ENCODE results near the gene SH3TC2. TPM values are rescaled to one million over a fixed set of nuclear protein-coding genes. Genes with fewer than 3 reads are reported as not detected.

SH3TC2 gene
- polyA plus RNA-seq, 1 experiment = 1.9 TPM

- ChIA-PET CTCF (interaction anchor here (0.7 to 12.6 kb wide), 31 partner anchors 10 to 592 kb away, joined by 3 to 329 read pairs (median 5); no protein-coding TSS in a partner anchor), POLR2A (no interaction called here)
- no peak for DNase-seq (ENCODE audit: low read depth)
- no peaks in the 10 kb centered on the region for H3K36me3 ChIP-seq (ENCODE audit: control insufficient read depth, insufficient read depth, low read length)
- TF ChIP-seq CTCF (IDR thresholded peaks at IDR 0.05; ENCODE audit: insufficient read depth, low read depth, low read length) = no peak
- no peaks in the 10 kb centered on the region for H3K27me3 ChIP-seq (ENCODE audit: control insufficient read depth, insufficient read depth, low read length)
- H3K4me3 ChIP-seq (ENCODE audit: low read depth, low read length) = no peak overlapping the region
Observed at GRCh38 chr5:149036168-149036567, 26.7 kb downstream of the SH3TC2 start.

GRCh38 chr5:149035372-149035790 lies 27.5 kb downstream of the SH3TC2 start:
- CTCF ChIA-PET = interaction anchor here (0.6 to 12.6 kb wide), 46 partner anchors 8 to 592 kb away, joined by 3 to 329 read pairs (median 4); no protein-coding TSS in a partner anchor
- Histone ChIP-seq H3K36me3 (ENCODE audit: control insufficient read depth, insufficient read depth, low read length) (no peaks in the 10 kb centered on the region), H3K4me3 (ENCODE audit: low read depth, low read length) (no peak overlapping the region), H3K27me3 (ENCODE audit: control insufficient read depth, insufficient read depth, low read length) (no peaks in the 10 kb centered on the region)
- POLR2A ChIA-PET = no interaction called here
- DNase-seq (ENCODE audit: low read depth) = no peak
- peak; percentile 95 for TF ChIP-seq CTCF (IDR thresholded peaks at IDR 0.05; ENCODE audit: insufficient read depth, low read depth, low read length)

- Histone ChIP-seq H3K27me3 (ENCODE audit: control insufficient read depth, insufficient read depth, low read length) (no peaks in the 10 kb centered on the region), H3K36me3 (ENCODE audit: control insufficient read depth, insufficient read depth, low read length) (no peaks in the 10 kb centered on the region), H3K4me3 (ENCODE audit: low read depth, low read length) (no peak overlapping the region)
- TF ChIP-seq CTCF (IDR thresholded peaks at IDR 0.05; ENCODE audit: insufficient read depth, low read depth, low read length) = no peak
- ChIA-PET CTCF (interaction anchor here (0.7 to 12.6 kb wide), 8 partner anchors 8 to 294 kb away, joined by 3 to 329 read pairs (median 3); no protein-coding TSS in a partner anchor), POLR2A (no interaction called here)
- no peak for DNase-seq (ENCODE audit: low read depth)
Observed at GRCh38 chr5:149030838-149031397, 31.9 kb downstream of the SH3TC2 start.

- no peak for DNase-seq (ENCODE audit: low read depth)
- Histone ChIP-seq H3K4me3 (ENCODE audit: low read depth, low read length) (no peak overlapping the region), H3K36me3 (ENCODE audit: control insufficient read depth, insufficient read depth, low read length) (no peaks in the 10 kb centered on the region), H3K27me3 (ENCODE audit: control insufficient read depth, insufficient read depth, low read length) (no peaks in the 10 kb centered on the region)
- no peak for TF ChIP-seq CTCF (IDR thresholded peaks at IDR 0.05; ENCODE audit: insufficient read depth, low read depth, low read length)
- ChIA-PET CTCF (interaction anchor here (0.7 to 12.6 kb wide), 7 partner anchors 9 to 293 kb away, joined by 3 to 329 read pairs (median 3); no protein-coding TSS in a partner anchor), POLR2A (interaction anchor here (0.6 kb wide), 1 partner anchor 23 kb away, joined by 3 read pairs; no protein-coding TSS in a partner anchor)
Observed at GRCh38 chr5:149030392-149030791, 32.5 kb downstream of the SH3TC2 start.

GRCh38 chr5:149028984-149029383 lies 33.9 kb downstream of the SH3TC2 start:
- Histone ChIP-seq H3K4me3 (ENCODE audit: low read depth, low read length) (no peak overlapping the region), H3K27me3 (ENCODE audit: control insufficient read depth, insufficient read depth, low read length) (no peaks in the 10 kb centered on the region), H3K36me3 (ENCODE audit: control insufficient read depth, insufficient read depth, low read length) (no peaks in the 10 kb centered on the region)
- POLR2A ChIA-PET = no interaction called here
- CTCF ChIA-PET = interaction anchor here (1.7 to 12.6 kb wide), 3 partner anchors 16 to 292 kb away, joined by 3 to 329 read pairs (median 26); no protein-coding TSS in a partner anchor
- no peak for DNase-seq (ENCODE audit: low read depth)
- TF ChIP-seq CTCF (IDR thresholded peaks at IDR 0.05; ENCODE audit: insufficient read depth, low read depth, low read length) = no peak
